Measurements from ENCODE around the gene GREM1.

GRCh38 chr15:32763295-32763694 is 45.5 kb downstream of the GREM1 start:
- TF ChIP-seq POLR2A (IDR thresholded peaks at IDR 0.05): no peak
- TF ChIP-seq, protein P1, sequence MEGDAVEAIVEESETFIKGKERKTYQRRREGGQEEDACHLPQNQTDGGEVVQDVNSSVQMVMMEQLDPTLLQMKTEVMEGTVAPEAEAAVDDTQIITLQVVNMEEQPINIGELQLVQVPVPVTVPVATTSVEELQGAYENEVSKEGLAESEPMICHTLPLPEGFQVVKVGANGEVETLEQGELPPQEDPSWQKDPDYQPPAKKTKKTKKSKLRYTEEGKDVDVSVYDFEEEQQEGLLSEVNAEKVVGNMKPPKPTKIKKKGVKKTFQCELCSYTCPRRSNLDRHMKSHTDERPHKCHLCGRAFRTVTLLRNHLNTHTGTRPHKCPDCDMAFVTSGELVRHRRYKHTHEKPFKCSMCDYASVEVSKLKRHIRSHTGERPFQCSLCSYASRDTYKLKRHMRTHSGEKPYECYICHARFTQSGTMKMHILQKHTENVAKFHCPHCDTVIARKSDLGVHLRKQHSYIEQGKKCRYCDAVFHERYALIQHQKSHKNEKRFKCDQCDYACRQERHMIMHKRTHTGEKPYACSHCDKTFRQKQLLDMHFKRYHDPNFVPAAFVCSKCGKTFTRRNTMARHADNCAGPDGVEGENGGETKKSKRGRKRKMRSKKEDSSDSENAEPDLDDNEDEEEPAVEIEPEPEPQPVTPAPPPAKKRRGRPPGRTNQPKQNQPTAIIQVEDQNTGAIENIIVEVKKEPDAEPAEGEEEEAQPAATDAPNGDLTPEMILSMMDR (IDR thresholded peaks at IDR 0.05): no peak
- no peak for TF ChIP-seq POLR2AphosphoS5 (IDR thresholded peaks at IDR 0.05)
- TF ChIP-seq EP300 (IDR thresholded peaks at IDR 0.05): no peak

All from upper lobe of left lung (tissue), 4 donors.